ENCODE data around the gene REXO5. TPM values are rescaled to one million over a fixed set of nuclear protein-coding genes. Genes with fewer than 3 reads are reported as not detected.

REXO5 gene
- total and polyA plus RNA-seq, 9 of the 15 experiments (the other 6 are each of a cell fraction or from before 2014, with no cell fraction given), result 10.5 to 45.1 (median 25.4) TPM

GRCh38 chr16:20871941-20872815, 65.9 kb downstream of the REXO5 start (continued):
- TF ChIP-seq NR3C1 (CRISPR knock-in tag; IDR thresholded peaks at IDR 0.05) (no peak), HLTF (IDR thresholded peaks at IDR 0.05) (no peak), ZNF24 (IDR thresholded peaks at IDR 0.05) (no peak), SMARCA4 (IDR thresholded peaks at IDR 0.05) (0 out of 2 replicates have a peak, but pooled peaks have one; percentile 15), ZNF277 (CRISPR knock-in tag; IDR thresholded peaks at IDR 0.05; ENCODE audit: borderline replicate concordance) (no peak), GABPA (tag; conservative IDR thresholded peaks at IDR 0.05; ENCODE audit: low read depth) (0 out of 2 replicates have a peak, but pooled peaks have one; percentile 23), CTCF (IDR thresholded peaks at IDR 0.05 in 2 of 3, conservative IDR thresholded peaks at IDR 0.05 in 1 of 3; ENCODE audit: insufficient read depth in 2 of 3, low read depth in 1 of 3, low read length in 3 of 3) (no peak), HES1 (IDR thresholded peaks at IDR 0.05; ENCODE audit: low read depth) (0 out of 2 replicates have a peak, but pooled peaks have one; percentile 39), ZNF639 (CRISPR knock-in tag; conservative IDR thresholded peaks at IDR 0.05 in 1 of 2, IDR thresholded peaks at IDR 0.05 in 1 of 2) (no peak), RBM25 (IDR thresholded peaks at IDR 0.05; ENCODE audit: low read depth, low read length, severe bottlenecking) (no peak), MLX (CRISPR knock-in tag; conservative IDR thresholded peaks at IDR 0.05) (no peak), CBFA2T3 (IDR thresholded peaks at IDR 0.05) (peak; percentile 77), ZNF655 (CRISPR knock-in tag; IDR thresholded peaks at IDR 0.05) (no peak), BACH1 (tag; IDR thresholded peaks at IDR 0.05) (no peak), CBX2 (IDR thresholded peaks at IDR 0.05; ENCODE audit: insufficient read depth, low read length, poor library complexity, severe bottlenecking) (no peak), ZNF584 (CRISPR knock-in tag; IDR thresholded peaks at IDR 0.05; ENCODE audit: low read depth) (no peak), SRSF9 (IDR thresholded peaks at IDR 0.05; ENCODE audit: borderline replicate concordance, low read depth, low read length) (no peak)
